ENCODE results near the gene TMEM108.

The TMEM108 gene

DNA sequence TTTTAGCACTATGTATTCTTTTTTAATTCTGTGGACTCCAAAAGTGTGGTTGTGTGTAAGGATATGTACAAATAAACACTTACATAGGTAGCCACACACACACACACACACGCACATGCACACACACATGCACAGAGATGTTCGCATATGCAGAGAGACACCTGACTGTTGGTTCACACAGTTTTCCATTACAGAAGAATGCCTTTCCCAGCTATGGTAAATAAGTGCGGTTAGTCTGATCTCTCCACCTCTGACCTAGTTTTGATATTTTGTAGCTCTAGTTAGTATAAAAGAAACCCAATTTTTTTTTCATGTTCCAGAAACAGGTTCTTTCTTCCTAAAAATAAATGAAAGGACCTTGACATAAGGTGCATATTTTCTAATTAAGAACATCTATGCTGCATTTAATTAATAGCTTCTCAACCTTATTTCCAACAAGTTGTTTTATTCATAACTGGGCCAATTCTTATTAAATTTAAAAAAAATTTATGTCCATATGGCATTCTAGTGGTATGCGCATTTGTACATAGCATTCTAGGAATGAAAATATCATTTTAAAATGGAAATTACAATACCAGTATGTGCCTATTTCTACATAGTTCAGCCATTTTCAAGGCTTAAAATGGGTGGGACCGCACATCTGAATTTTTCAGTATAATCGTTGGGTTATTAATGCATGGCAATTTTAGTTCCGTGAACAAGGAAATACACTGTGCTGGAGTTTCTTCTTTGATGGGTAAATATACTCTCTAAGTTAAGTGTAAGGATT lies 27.2 kb downstream of the TMEM108 start:
- no peak overlapping the region for H2AFZ ChIP-seq (ENCODE audit: low read length)
- H3K36me3 ChIP-seq (ENCODE audit: insufficient read depth, low read length), result no peaks in the 10 kb centered on the region
- no peaks in the 10 kb centered on the region for H3K4me1 ChIP-seq (ENCODE audit: insufficient read depth, low read length, severe bottlenecking)
- H3K9me2 ChIP-seq (ENCODE audit: low read depth, low read length), result no peaks in the 10 kb centered on the region
- H3F3A ChIP-seq (ENCODE audit: insufficient read depth, low read length), result no peaks in the 10 kb centered on the region
- H4K20me1 ChIP-seq (ENCODE audit: insufficient read depth, low read length), result no peaks in the 10 kb centered on the region
- no peaks in the 10 kb centered on the region for H3K79me2 ChIP-seq (ENCODE audit: insufficient read depth, low read length)
- no peak overlapping the region for H3K4me2 ChIP-seq (ENCODE audit: low read length)
- TF ChIP-seq EZH2 (IDR thresholded peaks at IDR 0.05; ENCODE audit: borderline replicate concordance, low read length), result no peak
- TF ChIP-seq, protein P1, sequence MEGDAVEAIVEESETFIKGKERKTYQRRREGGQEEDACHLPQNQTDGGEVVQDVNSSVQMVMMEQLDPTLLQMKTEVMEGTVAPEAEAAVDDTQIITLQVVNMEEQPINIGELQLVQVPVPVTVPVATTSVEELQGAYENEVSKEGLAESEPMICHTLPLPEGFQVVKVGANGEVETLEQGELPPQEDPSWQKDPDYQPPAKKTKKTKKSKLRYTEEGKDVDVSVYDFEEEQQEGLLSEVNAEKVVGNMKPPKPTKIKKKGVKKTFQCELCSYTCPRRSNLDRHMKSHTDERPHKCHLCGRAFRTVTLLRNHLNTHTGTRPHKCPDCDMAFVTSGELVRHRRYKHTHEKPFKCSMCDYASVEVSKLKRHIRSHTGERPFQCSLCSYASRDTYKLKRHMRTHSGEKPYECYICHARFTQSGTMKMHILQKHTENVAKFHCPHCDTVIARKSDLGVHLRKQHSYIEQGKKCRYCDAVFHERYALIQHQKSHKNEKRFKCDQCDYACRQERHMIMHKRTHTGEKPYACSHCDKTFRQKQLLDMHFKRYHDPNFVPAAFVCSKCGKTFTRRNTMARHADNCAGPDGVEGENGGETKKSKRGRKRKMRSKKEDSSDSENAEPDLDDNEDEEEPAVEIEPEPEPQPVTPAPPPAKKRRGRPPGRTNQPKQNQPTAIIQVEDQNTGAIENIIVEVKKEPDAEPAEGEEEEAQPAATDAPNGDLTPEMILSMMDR (IDR thresholded peaks at IDR 0.05; ENCODE audit: low read length), result no peak
- H3K9ac ChIP-seq (ENCODE audit: low read length), result no peak overlapping the region
- H3K4me3 ChIP-seq (ENCODE audit: low read depth, low read length, poor library complexity, severe bottlenecking), result no peak overlapping the region
- no peak overlapping the region for H3K27ac ChIP-seq (ENCODE audit: low read depth, low read length, poor library complexity, severe bottlenecking)
- no peaks in the 10 kb centered on the region for H3K9me3 ChIP-seq (ENCODE audit: low read length)
- H3K27me3 ChIP-seq (ENCODE audit: insufficient read depth, low read length), result no peaks in the 10 kb centered on the region

GRCh38 chr3:133066026-133066425 lies 27.8 kb downstream of the TMEM108 start:
- Histone ChIP-seq H3K27me3 (ENCODE audit: insufficient read depth, low read length) (no peaks in the 10 kb centered on the region), H3K9me3 (ENCODE audit: low read length) (no peaks in the 10 kb centered on the region), H3K36me3 (ENCODE audit: insufficient read depth, low read length) (no peaks in the 10 kb centered on the region), H3K79me2 (ENCODE audit: insufficient read depth, low read length) (no peaks in the 10 kb centered on the region), H3K27ac (ENCODE audit: low read depth, low read length, poor library complexity, severe bottlenecking) (no peak overlapping the region), H3K4me2 (ENCODE audit: low read length) (no peak overlapping the region), H4K20me1 (ENCODE audit: insufficient read depth, low read length) (no peaks in the 10 kb centered on the region), H3K9ac (ENCODE audit: low read length) (no peak overlapping the region), H3F3A (ENCODE audit: insufficient read depth, low read length) (no peaks in the 10 kb centered on the region), H3K4me3 (ENCODE audit: low read depth, low read length, poor library complexity, severe bottlenecking) (no peak overlapping the region), H3K4me1 (ENCODE audit: insufficient read depth, low read length, severe bottlenecking) (no peaks in the 10 kb centered on the region), H3K9me2 (ENCODE audit: low read depth, low read length) (no peaks in the 10 kb centered on the region), H2AFZ (ENCODE audit: low read length) (no peak overlapping the region)
- TF ChIP-seq, protein P1 (IDR thresholded peaks at IDR 0.05; ENCODE audit: low read length), result no peak
- no peak for TF ChIP-seq EZH2 (IDR thresholded peaks at IDR 0.05; ENCODE audit: borderline replicate concordance, low read length)

DNA sequence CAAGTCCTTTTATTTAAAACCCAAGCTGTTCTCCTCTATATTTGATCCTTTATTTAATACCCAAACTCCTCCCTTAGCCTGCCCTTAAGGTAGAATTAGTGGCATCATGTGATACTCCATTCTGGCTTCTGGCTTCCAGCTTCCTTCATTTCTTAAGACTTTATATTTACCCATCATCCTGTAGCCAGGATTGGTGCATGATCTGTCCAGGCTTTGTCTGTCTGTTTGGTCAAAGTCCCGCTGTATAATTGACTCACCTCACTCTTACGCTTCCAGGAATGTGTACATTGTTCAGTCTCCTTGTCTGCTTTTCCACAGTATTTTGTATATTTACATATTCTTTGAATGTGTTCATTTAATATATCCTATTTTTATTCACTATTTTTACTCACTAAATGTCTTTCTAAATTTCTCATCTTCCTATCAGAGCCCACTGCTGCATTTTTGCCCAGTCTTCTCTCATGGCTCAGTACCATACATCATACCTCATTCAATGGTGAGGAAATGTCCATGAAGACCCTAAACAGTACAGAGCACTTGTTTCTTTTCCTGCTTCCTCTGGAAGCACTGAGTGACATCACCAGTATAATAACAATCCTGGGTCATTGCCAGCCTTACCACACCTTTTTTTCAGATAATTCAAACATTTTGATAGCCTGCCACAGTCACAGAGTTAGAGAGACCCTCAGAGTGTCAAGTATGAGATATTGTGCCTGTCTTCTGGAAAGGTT lies 31.5 kb downstream of the TMEM108 start:
- H3K36me3 ChIP-seq (ENCODE audit: insufficient read depth, low read length), result no peaks in the 10 kb centered on the region
- no peak overlapping the region for H3K4me2 ChIP-seq (ENCODE audit: low read length)
- H3K9me3 ChIP-seq (ENCODE audit: low read length), result no peaks in the 10 kb centered on the region
- H3K4me3 ChIP-seq (ENCODE audit: low read depth, low read length, poor library complexity, severe bottlenecking), result no peak overlapping the region
- no peak overlapping the region for H3K27ac ChIP-seq (ENCODE audit: low read depth, low read length, poor library complexity, severe bottlenecking)
- H4K20me1 ChIP-seq (ENCODE audit: insufficient read depth, low read length), result no peaks in the 10 kb centered on the region
- H3K79me2 ChIP-seq (ENCODE audit: insufficient read depth, low read length), result no peaks in the 10 kb centered on the region
- no peaks in the 10 kb centered on the region for H3K4me1 ChIP-seq (ENCODE audit: insufficient read depth, low read length, severe bottlenecking)
- no peaks in the 10 kb centered on the region for H3F3A ChIP-seq (ENCODE audit: insufficient read depth, low read length)
- H3K9ac ChIP-seq (ENCODE audit: low read length), result no peak overlapping the region
- no peaks in the 10 kb centered on the region for H3K27me3 ChIP-seq (ENCODE audit: insufficient read depth, low read length)
- no peak overlapping the region for H2AFZ ChIP-seq (ENCODE audit: low read length)
- TF ChIP-seq, protein P1 (IDR thresholded peaks at IDR 0.05; ENCODE audit: low read length), result no peak
- TF ChIP-seq EZH2 (IDR thresholded peaks at IDR 0.05; ENCODE audit: borderline replicate concordance, low read length), result no peak
- no peaks in the 10 kb centered on the region for H3K9me2 ChIP-seq (ENCODE audit: low read depth, low read length)

All from OCI-LY1 (cell line).